ENCODE data around the gene PHF21B. TPM values are rescaled to one million over a fixed set of nuclear protein-coding genes. Genes with fewer than 3 reads are reported as not detected.

PHF21B gene
- total and polyA plus RNA-seq, 2 donors (not counting 3 experiments of a cell fraction or from before 2014, with no cell fraction given) = not detected

GRCh38 chr22:44917372-44918165 is 92.2 kb downstream of the PHF21B start:
- dilution Hi-C loops (cut with MboI; ENCODE audit: extremely low pct_ligation_motif_present, low sequenced_read_pairs) (no loop called here), intact Hi-C loops (cut with micrococcal nuclease) (no loop called here)
- Histone ChIP-seq H3K9me1 (replicated peaks; ENCODE audit: control insufficient read depth, extremely low read depth, insufficient read depth, low read length) (no peaks in the 10 kb centered on the region), H3K27me3 (ENCODE audit: control insufficient read depth in 2 of 2, insufficient read depth in 2 of 2, low read length in 2 of 2) (no peaks in the 10 kb centered on the region), H3K79me2 (ENCODE audit: control insufficient read depth, insufficient read depth, low read length) (no peaks in the 10 kb centered on the region), H4K20me1 (replicated peaks; ENCODE audit: control insufficient read depth, extremely low read depth, insufficient read depth, low read length) (no peaks in the 10 kb centered on the region), H3K36me3 (ENCODE audit: control insufficient read depth in 2 of 2, extremely low read depth in 1 of 2, insufficient read depth in 2 of 2, low read length in 2 of 2) (no peaks in the 10 kb centered on the region), H3K9me3 (replicated peaks; ENCODE audit: control insufficient read depth, insufficient read depth, low read length) (no peaks in the 10 kb centered on the region), H2AFZ (ENCODE audit: low read depth, low read length) (no peak overlapping the region), H3K4me3 (replicated peaks in 1 of 3; ENCODE audit: insufficient read depth in 1 of 3, low read depth in 1 of 3, low read length in 3 of 3) (no peak overlapping the region), H3K4me1 (ENCODE audit: control insufficient read depth, extremely low read depth, insufficient read depth, low read length) (no peaks in the 10 kb centered on the region), H3K9ac (replicated peaks; ENCODE audit: extremely low read depth, insufficient read depth, low read length) (no peak overlapping the region), H3K4me2 (ENCODE audit: insufficient read depth, low read length) (no peak overlapping the region), H3K27ac (ENCODE audit: insufficient read depth, low read depth, low read length) (no peak overlapping the region)
- no TSS peak for BruUV-seq (replicated peaks)
- ChIA-PET POLR2A (no interaction called here), CTCF (no interaction called here)
- TF ChIP-seq POLR2AphosphoS5 (IDR thresholded peaks at IDR 0.05; ENCODE audit: insufficient read depth, low read depth, low read length) = no peak
- TF ChIP-seq JUN (IDR thresholded peaks at IDR 0.05; ENCODE audit: borderline replicate concordance, insufficient read depth, insufficient read length, low read depth) = no peak
- TF ChIP-seq EZH2 (IDR thresholded peaks at IDR 0.05; ENCODE audit: borderline replicate concordance, low read depth, low read length, severe bottlenecking) = no peak
- no peak for TF ChIP-seq MAX (IDR thresholded peaks at IDR 0.05; ENCODE audit: insufficient read depth, insufficient read length)
- no peak for TF ChIP-seq POLR2A (IDR thresholded peaks at IDR 0.05; ENCODE audit: low read depth, low read length)
- no peak for DNase-seq (ENCODE audit: low read depth, low spot score)
- FAIRE-seq = no peak
